ENCODE data around the gene DNMT1.

The DNMT1 gene

DNA sequence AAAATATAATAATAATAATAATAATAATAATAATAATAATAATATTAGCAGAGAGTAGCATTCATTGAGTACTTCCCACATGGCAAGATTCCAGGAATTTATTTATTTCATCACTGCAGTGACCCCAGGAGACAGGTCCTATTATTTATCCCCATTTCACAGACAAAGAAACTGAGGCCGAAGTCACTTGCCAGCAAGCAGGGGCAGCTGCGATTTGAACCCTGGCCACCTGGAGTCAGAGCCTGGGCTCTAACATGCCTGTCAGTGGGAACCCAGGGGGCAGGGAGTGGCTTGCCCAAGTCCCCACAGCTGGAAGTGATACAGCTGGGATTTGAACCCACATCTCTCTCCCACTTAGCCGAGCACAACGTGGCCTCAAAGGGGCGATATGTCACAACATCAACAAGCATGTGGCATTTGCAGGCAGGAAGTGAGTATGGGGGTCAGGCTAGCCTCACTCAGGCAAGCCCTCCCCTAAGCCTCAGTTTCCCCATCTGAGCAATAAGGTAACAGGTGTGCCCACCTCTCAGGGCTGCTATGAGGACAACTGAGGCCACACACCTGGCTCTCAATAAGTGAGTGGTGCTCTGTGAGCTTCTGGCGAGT is 105.7 kb downstream of the DNMT1 start:
- POLR2A ChIA-PET (ENCODE audit: low non-redundant PET): no interaction called here
- CTCF ChIA-PET: interaction anchor here (0.5 kb wide), 1 partner anchor 136 kb away, joined by 3 read pairs; no protein-coding TSS in a partner anchor
- TF ChIP-seq, protein P1, sequence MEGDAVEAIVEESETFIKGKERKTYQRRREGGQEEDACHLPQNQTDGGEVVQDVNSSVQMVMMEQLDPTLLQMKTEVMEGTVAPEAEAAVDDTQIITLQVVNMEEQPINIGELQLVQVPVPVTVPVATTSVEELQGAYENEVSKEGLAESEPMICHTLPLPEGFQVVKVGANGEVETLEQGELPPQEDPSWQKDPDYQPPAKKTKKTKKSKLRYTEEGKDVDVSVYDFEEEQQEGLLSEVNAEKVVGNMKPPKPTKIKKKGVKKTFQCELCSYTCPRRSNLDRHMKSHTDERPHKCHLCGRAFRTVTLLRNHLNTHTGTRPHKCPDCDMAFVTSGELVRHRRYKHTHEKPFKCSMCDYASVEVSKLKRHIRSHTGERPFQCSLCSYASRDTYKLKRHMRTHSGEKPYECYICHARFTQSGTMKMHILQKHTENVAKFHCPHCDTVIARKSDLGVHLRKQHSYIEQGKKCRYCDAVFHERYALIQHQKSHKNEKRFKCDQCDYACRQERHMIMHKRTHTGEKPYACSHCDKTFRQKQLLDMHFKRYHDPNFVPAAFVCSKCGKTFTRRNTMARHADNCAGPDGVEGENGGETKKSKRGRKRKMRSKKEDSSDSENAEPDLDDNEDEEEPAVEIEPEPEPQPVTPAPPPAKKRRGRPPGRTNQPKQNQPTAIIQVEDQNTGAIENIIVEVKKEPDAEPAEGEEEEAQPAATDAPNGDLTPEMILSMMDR (conservative IDR thresholded peaks at IDR 0.05; ENCODE audit: low read depth): no peak
- no peak for DNase-seq (ENCODE audit: low spot score)
- H3K27ac ChIP-seq: peak overlapping the region; percentile 72

DNA sequence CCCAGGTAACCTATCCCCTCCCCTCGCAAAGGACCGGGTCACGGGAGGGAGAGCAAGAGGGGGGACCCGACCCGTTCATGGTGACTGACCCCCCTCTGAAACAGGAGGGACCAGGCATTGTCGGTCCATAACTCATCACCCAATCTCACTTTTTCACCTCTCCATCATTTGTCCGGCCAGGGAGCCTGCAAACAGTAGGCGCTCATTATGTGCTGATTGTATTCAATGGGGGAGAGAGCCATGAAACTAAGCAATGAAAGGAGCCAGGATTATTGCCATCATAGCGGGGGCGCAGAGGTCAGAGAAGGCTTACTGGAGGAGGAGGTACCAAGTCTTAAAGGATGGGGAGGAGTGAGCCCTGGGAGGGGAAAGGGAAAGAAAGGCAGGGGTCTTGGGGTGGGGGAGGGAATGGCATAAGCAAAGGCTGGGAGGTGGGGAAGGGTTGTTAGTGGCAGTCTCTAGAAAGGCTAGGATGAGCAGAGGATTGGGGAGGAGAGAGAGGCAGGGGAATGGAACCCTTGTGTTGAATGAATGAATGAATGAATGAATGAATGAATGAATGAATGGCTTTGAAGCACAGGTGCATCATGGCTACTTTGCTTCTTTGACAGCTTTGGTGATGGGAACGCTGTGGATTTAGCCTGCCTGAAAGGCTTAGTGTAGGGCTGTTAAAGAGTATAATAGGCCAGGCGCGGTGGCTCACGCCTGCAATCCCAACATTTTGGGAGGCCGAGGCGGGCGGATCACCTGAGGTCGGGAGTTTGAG is 107.3 kb downstream of the DNMT1 start:
- CTCF ChIA-PET: no interaction called here
- POLR2A ChIA-PET (ENCODE audit: low non-redundant PET): no interaction called here
- peak overlapping the region; percentile 72 for H3K27ac ChIP-seq
- DNase-seq (ENCODE audit: low spot score): no peak
- TF ChIP-seq, protein P1 (conservative IDR thresholded peaks at IDR 0.05; ENCODE audit: low read depth): no peak

DNA sequence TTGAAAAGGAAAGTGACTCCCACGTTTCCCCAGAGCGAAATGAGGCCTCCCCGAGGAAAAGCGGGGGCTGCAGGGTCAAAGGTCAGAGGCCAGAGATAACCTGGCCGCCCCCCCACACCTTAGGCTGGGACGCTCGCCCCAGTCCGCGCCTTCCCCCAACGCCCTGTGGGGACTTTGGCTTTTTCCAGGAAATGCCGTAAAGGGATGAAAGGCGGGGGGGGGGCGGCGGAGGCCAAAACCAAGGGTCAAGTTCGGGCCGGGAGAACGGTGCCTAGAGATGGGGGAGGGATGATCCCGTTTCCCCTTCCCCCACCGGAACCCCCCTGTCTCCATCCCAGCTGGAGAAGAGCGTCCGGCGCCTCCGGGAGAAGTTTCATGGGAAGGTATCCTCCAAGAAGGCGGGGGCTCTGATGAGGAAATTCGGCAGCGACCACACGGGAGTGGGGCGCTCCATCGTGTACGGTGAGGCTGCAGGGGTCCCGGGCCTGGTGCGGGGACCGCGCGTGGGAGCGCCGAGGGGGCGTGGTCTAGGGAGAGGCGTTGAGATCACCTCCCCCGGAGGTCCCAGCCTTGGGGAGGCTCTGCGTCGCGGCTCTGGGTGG is 108.1 kb downstream of the DNMT1 start:
- POLR2A ChIA-PET (ENCODE audit: low non-redundant PET): no interaction called here
- CTCF ChIA-PET: no interaction called here
- H3K27ac ChIP-seq: peak overlapping the region; percentile 72
- TF ChIP-seq, protein P1 (conservative IDR thresholded peaks at IDR 0.05; ENCODE audit: low read depth): no peak
- no peak for DNase-seq (ENCODE audit: low spot score)

DNA sequence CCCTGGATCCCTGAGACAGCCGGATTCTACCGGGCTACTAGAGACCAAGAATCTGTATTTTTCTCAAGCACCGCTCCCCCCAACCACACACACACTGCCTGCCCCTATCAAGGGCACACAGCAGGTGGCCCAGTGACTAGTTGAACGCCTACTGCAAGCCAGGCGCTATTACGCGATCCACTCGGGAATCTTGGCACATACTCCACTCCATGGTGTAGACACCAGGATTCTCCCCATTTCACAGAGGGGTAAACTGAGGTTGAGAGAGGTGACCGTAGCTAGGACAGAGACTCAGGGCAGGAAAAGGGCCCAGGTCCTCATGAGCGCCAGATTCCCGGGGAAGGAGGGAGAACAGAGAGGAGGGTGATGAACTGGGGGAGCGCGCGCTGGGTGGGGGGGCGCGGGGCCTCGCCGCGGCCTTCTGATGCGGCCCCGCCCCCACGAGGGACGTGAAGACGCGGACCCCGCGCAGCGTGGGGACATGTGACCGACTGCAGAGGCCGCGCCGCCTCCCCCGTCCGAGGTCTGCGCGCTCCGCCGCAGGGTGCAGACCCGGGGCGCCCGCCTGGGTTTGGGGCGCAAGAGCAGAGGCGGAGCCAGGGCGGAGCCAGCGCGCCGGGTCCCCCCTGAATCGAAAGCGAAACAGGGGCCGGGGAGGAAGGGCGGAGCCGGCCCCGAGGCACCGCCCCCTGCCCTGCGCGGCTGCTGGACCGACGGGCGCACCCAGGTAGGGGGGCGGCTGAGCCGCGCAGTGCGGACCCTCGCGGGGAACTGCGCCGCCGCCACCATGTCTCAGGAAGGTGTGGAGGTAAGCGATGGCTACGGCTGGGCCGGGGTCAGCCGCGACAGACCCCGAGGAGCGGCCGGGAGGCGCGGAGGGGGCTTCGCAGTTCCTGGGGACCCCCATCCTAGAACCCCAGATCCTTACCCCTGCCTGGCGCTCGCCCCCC is 108.8 kb downstream of the DNMT1 start, which contains the start of gene SHFL:
Gene SHFL (plus strand): TSS at position 677 of the 950 bp plus-strand sequence. CDS start 111 bp downstream, at position 788.
- DNase-seq (ENCODE audit: low spot score): peak; percentile 88
- CTCF ChIA-PET: no interaction called here
- POLR2A ChIA-PET (ENCODE audit: low non-redundant PET): no interaction called here
- TF ChIP-seq, protein P1 (conservative IDR thresholded peaks at IDR 0.05; ENCODE audit: low read depth): no peak
- peak within 1 kb of the TSS; percentile 72 for H3K27ac ChIP-seq

DNA sequence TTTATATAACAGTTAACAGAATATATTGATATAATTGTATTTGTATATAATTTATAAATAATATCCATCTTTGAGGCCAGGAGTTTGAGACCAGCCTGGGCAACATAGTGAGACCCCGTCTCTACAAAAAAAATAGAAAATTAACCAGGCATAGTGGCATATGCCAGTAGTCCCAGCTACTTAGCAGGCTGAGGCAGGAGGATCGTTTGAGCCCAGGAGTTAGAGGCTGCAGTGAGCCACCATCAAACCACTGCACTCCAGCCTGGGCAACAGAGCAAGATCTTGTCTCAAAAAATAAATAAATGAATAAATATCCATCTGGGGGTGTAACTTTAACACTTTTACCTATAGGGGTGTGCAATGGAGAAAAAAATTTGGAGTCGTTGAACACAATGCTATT is 110.0 kb downstream of the DNMT1 start:
- no peak overlapping the region for H3K27ac ChIP-seq
- DNase-seq (ENCODE audit: low spot score): no peak
- ChIA-PET POLR2A (ENCODE audit: low non-redundant PET) (no interaction called here), CTCF (interaction anchor here (0.7 kb wide), 1 partner anchor 316 kb away, joined by 4 read pairs; no protein-coding TSS in a partner anchor)
- TF ChIP-seq, protein P1 (conservative IDR thresholded peaks at IDR 0.05; ENCODE audit: low read depth): no peak

DNA sequence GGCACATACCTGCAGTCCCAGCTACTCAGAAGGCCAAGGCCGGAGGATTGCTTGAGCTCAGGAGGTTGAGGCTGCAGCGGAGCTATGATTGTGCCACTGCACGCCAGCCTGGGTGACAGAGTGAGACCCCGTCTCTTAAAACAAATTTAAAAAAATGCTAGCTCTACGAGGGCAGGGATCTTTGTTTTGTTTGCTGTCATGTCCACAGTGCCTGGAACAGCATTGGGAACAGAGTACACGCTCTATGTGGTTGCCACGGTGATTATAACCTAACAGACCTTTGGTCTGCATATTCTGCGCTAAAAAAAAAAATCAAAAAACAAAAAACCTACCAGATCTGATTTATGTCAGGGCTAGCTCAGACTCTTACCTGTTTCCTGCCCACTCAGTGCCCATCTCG is 110.8 kb downstream of the DNMT1 start:
- CTCF ChIA-PET: no interaction called here
- H3K27ac ChIP-seq: no peak overlapping the region
- DNase-seq (ENCODE audit: low spot score): no peak
- POLR2A ChIA-PET (ENCODE audit: low non-redundant PET): no interaction called here
- TF ChIP-seq, protein P1 (conservative IDR thresholded peaks at IDR 0.05; ENCODE audit: low read depth): no peak

Data from RWPE1 (cell line).